Activated CD8-positive, alpha-beta memory T cell treated with anti-CD3 and anti-CD28 coated beads for 24 hours (primary cell): ENCODE data around the gene CENPE.

Source experiments
- DNase-seq: peaks from one replicate; pipeline ENCODE4 v3.0.0-alpha.2; 2020

Gene CENPE

DNA sequence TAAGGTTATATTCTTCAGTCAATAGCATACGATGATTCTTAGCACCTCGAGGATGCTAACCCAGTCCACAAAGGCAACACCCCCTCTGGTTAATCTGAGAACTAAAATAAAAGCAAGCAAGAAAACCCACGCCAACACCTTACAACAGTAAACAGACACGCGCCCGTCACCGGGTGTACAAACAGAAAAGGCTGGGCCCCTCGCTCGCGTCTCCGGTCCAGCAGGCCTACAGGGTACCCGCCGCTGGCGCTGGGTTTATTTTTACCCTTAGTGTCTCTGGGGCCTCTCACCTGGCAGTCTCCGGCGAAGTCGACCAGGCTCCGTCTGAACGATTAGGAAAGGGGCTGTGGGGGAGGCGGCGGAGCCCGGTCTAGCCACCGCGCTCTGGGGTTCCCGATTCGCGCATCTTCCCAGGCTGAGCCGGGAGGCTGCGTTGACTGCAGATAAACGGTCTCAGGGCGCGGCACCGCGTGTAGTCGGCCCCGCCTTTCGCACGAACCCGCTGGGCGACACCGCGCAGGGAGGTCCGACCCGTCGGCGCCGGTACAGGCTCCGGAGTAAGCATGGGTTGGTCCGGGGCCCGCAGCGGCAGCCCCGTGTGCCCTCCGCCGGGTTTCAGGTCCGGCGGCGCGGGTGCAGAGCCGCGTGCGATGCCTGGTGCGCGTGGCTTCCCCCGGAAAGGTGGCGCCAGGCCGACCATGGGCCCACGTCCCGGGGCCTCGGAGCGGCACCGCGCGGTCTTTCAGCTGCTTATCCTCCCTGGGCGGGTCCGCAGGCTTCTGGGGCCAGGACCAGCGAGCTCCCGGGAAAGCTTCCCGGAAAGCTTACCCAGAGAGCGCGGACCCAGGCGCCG lies 122.0 kb downstream of the CENPE start:
- DNase-seq: peak; percentile 91

DNA sequence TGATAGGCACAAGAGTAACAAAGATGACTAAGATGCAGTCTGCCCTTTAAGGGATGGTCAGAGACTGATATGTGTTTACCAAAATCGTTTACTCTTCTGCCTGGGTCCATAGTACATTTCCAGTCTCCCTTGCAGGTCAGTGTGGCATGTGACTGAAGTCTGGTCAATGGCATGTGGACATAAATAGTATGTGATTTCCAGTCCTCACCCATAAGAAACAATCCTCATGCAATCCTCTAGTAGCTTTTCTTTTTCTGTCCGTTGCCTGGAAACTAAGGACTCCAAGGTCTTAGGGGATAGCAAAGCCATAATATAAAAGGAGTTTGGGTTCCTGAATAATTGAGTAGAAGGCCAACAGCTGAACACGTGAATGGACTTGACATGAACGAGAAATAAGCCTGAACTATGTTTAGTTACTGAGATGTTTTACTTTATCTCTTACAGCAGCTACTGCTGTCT lies 122.7 kb downstream of the CENPE start:
- DNase-seq: no peak

DNA sequence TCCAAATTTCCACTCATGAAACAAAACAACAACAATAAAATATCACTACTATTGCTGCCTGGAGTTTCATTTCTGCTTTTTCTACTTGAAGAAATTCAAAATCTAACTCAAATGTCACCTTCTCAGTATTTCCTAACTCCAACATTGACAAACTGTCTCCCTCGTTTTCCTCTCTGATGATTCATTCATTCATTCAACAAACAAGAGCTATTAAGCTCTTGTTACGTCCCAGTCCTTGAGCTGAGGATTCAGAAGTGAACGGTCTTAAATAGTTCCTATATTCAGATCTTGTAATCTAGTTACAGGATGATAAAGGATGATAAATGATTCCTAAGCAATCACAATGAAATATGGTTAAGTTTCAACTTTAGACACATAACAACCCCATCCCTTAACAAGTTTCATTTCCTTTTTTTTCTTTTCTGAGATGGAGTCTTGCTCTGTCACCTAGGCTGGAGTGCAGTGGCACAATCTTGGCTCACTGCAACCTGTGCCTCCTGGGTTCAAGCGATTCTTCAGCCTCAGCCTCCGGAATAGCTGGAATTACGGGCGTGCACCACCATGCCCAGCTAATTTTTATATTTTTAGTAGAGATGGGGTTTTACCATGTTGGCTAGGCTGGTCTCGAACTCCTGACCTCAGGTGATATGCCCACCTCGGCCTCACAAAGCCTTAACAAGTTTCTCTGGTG lies 123.3 kb downstream of the CENPE start:
- no peak for DNase-seq

DNA sequence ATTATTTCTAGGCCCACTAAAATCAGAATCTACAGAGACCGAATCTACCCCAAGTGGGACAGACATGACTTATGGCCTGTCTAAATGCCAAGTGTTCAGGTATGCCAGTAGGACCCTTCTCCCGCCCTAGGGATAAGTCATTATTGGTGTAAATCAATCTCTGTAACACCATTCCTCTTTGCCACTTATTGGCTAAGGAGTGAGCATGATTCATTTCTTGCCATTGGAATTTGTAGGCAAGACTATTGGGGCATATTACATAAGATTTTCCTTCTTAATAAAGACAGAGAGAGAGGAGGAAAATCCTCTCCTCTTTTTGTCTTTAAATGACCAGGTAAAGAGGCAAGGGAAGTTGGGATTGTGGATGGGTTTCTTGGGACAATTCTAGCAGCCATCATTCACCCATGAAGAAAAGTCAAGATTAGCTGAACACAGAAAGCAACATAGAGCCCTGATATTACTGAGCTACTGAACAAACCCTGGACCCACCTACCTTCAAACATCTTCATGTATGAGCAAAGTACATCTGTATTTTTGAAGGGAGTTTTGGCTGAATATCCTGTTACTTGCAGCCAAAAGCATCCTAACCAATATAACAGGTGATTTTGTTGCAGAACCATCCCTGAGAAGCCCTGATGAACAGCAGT lies 124.2 kb downstream of the CENPE start:
- no peak for DNase-seq

DNA sequence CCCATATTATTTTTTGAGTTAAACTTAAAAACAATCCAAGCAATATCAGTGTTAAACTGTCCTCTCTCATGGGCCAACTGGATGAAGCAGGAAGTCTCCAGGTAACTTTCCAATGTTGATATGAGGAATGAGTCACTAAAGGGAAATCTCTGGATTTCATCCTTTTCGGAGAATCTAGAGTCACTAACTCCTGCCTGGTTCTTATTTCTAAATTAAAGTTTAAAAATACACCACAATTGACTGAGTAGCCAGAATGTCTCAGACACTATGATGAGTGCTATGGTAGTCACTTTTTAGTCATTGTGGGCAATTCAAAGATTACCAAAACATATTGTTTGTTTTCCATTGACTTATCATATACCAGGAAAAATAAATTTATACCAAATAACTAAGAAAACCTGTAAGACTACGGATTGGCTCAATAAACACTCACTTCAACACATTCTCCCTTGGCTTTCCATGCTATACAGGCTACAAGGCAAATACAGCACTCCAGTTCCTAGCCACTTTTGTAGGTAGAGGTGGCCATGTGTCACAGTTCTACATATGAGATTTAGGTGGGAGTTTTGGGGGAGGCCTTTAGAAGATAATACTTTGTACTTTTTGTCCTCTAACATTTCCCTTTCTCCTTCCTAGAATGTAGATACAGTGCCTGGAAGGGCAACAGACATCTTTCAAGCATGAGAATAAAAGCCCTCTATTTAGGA lies 130.1 kb downstream of the CENPE start:
- DNase-seq: no peak

- no peak for DNase-seq
Observed at GRCh38 chr4:103060453-103061148, 137.5 kb downstream of the CENPE start.
